HepG2 (cell line): ENCODE results near the gene ESPNL. TPM values are rescaled to one million over a fixed set of nuclear protein-coding genes. Genes with fewer than 3 reads are reported as not detected.

Source experiments
- ARID4A ChIP-seq: sonication (generic); formaldehyde crosslinking; IDR thresholded peaks from 2 replicates; pipeline ENCODE4 v1.5.0; 2020; ENCODE audit warnings: mild to moderate bottlenecking, missing genetic modification reagents, borderline replicate concordance
- CENPBD1 ChIP-seq: sonication (generic); formaldehyde crosslinking; IDR thresholded peaks from 2 replicates; pipeline ENCODE4 v1.8.0; 2022; ENCODE audit warnings: missing genetic modification reagents, low read depth, mild to moderate bottlenecking, borderline replicate concordance
- CREB3 ChIP-seq: sonication (generic); formaldehyde crosslinking; IDR thresholded peaks from 2 replicates; pipeline ENCODE4 v1.5.0; 2020; ENCODE audit warnings: missing genetic modification reagents
- DMAP1 ChIP-seq: IDR thresholded peaks from 2 replicates; pipeline ENCODE4 v1.6.1; 2016
- HINFP ChIP-seq: sonication (generic); formaldehyde crosslinking; IDR thresholded peaks from 2 replicates; pipeline ENCODE4 v1.4.0; 2020; ENCODE audit warnings: low read depth, mild to moderate bottlenecking, missing genetic modification reagents
- HNRNPUL1 ChIP-seq: fragments of 200-400 bp; formaldehyde crosslinking; IDR thresholded peaks from 2 replicates; pipeline ENCODE4 v1.6.1; 2017; ENCODE audit warnings: low read depth, mild to moderate bottlenecking, low read length, moderate library complexity
- MIER3 ChIP-seq: IDR thresholded peaks from 2 replicates; pipeline ENCODE4 v1.6.1; 2016; ENCODE audit warnings: missing compliant biosample characterization, borderline replicate concordance
- MYC ChIP-seq: sonication (generic); formaldehyde crosslinking; IDR thresholded peaks from 2 replicates; pipeline ENCODE4 v1.9.0; 2021; ENCODE audit warnings: missing genetic modification reagents, borderline replicate concordance
- NFE2L2 ChIP-seq: fragments of 150-350 bp; IDR thresholded peaks from 2 replicates; pipeline ENCODE4 v1.6.1; 2014; ENCODE audit warnings: low read length
- NR2F6 ChIP-seq, 2 experiments: IDR thresholded peaks; 2 replicates each; pipeline ENCODE4 v1.6.1; 2016; ENCODE audit warnings: antibody characterized with exemption in 1 of 2, mild to moderate bottlenecking in 1 of 2
- SETDB1 ChIP-seq: sonication (generic); formaldehyde crosslinking; IDR thresholded peaks from 2 replicates; pipeline ENCODE4 v1.5.1; 2020; ENCODE audit warnings: missing genetic modification reagents, mild to moderate bottlenecking, borderline replicate concordance
- WIZ ChIP-seq: sonication (generic); formaldehyde crosslinking; IDR thresholded peaks from 2 replicates; pipeline ENCODE4 v1.5.1; 2020; ENCODE audit warnings: mild to moderate bottlenecking, missing genetic modification reagents
- ZBTB20 ChIP-seq: sonication (generic); formaldehyde crosslinking; IDR thresholded peaks from 2 replicates; pipeline ENCODE4 v1.8.1; 2023; ENCODE audit warnings: missing genetic modification reagents, low read depth, mild to moderate bottlenecking, borderline replicate concordance
- ZC3H4 ChIP-seq: sonication (generic); formaldehyde crosslinking; IDR thresholded peaks from 2 replicates; pipeline ENCODE4 v1.4.0; 2020; ENCODE audit warnings: missing genetic modification reagents, borderline replicate concordance
- ZFP90 ChIP-seq: sonication (generic); formaldehyde crosslinking; IDR thresholded peaks from 2 replicates; pipeline ENCODE4 v1.8.0; 2022; ENCODE audit warnings: missing genetic modification reagents, mild to moderate bottlenecking, inconsistent platforms, borderline replicate concordance
- ZNF180 ChIP-seq: sonication (generic); formaldehyde crosslinking; IDR thresholded peaks from 2 replicates; pipeline ENCODE4 v1.4.0; 2020; ENCODE audit warnings: low read depth, missing genetic modification reagents, borderline replicate concordance
- ZNF33A ChIP-seq: sonication (generic); formaldehyde crosslinking; IDR thresholded peaks from 2 replicates; pipeline ENCODE4 v1.5.1; 2020; ENCODE audit warnings: missing genetic modification reagents, mild to moderate bottlenecking, moderate library complexity, borderline replicate concordance
- ZNF530 ChIP-seq: sonication (generic); formaldehyde crosslinking; IDR thresholded peaks from 2 replicates; pipeline ENCODE4 v1.5.0; 2020; ENCODE audit warnings: low read depth, mild to moderate bottlenecking, missing genetic modification reagents
- ZNF724P ChIP-seq: sonication (generic); formaldehyde crosslinking; IDR thresholded peaks from 2 replicates; pipeline ENCODE4 v1.8.0; 2022; ENCODE audit warnings: missing genetic modification reagents, borderline replicate concordance
- ZNF747 ChIP-seq: sonication (generic); formaldehyde crosslinking; IDR thresholded peaks from 2 replicates; pipeline ENCODE4 v1.8.1; 2023; ENCODE audit warnings: missing genetic modification reagents, mild to moderate bottlenecking, borderline replicate concordance
- ZNF749 ChIP-seq: sonication (generic); formaldehyde crosslinking; IDR thresholded peaks from 2 replicates; pipeline ENCODE4 v1.8.0; 2022; ENCODE audit warnings: mild to moderate bottlenecking, missing genetic modification reagents, moderate library complexity, borderline replicate concordance
- ZNF777 ChIP-seq: sonication (generic); formaldehyde crosslinking; IDR thresholded peaks from 2 replicates; pipeline ENCODE4 v1.4.0; 2020; ENCODE audit warnings: missing genetic modification reagents
- ZSCAN20 ChIP-seq: sonication (generic); formaldehyde crosslinking; IDR thresholded peaks from 2 replicates; pipeline ENCODE4 v1.4.0; 2020; ENCODE audit warnings: missing genetic modification reagents, mild to moderate bottlenecking, borderline replicate concordance
- polyA plus RNA-seq, 8 experiments: library from polyadenylated mRNA; depleted of rRNA in 3 of 8; stranded (reverse) in 7 of 8; unstranded in 1 of 8; fragments of >200 nt; fragmentation: Illumina TruSeq in 4 of 8; extraction: Trizol in 4 of 8; gene quantifications; 2 replicates each; pipeline versions ENCODE4 v1.2.1 to v1.2.3, GENCODE V29; 2011 to 2016; ENCODE audit warnings: low read depth in 4 of 8, missing spikeins in 1 of 8, mixed read lengths in 1 of 8; ENCODE audit not compliant: insufficient read depth in 1 of 8
- total RNA-seq, 5 experiments: library from RNA; depleted of rRNA; stranded (reverse); fragments of >200 nt; fragmentation: Illumina TruSeq; extraction: Trizol; gene quantifications; 2 replicates each; pipeline ENCODE4 v1.2.3, GENCODE V29; 2016; ENCODE audit warnings: low read depth in 1 of 5

Gene ESPNL
- total and polyA plus RNA-seq, 2 of the 13 experiments (the other 11 are each of a cell fraction or from before 2014, with no cell fraction given) = 0.45 to 0.80 TPM

GRCh38 chr2:238108423-238109183 lies 8.5 kb downstream of the ESPNL start (continued):
- TF ChIP-seq ZNF747 (CRISPR knock-in tag) = no peak
- peak; percentile 53; the same call in 1 of the 2 replicates for TF ChIP-seq ARID4A (CRISPR knock-in tag)
- TF ChIP-seq CENPBD1 (CRISPR knock-in tag) = no peak
- TF ChIP-seq WIZ = no peak
- no peak for TF ChIP-seq MIER3 (CRISPR knock-in tag)
- peak; percentile 57; the same call in 1 of the 2 replicates for TF ChIP-seq ZFP90
- TF ChIP-seq ZNF180 (CRISPR knock-in tag) = peak; percentile 46; the same call in 1 of the 2 replicates
- no peak for TF ChIP-seq ZSCAN20
- no peak for TF ChIP-seq ZNF749 (CRISPR knock-in tag)
- no peak for TF ChIP-seq HNRNPUL1
- 0 out of 2 replicates have a peak, but pooled peaks have one; percentile 46 for TF ChIP-seq NR2F6 (IDR thresholded peaks at IDR 0.05)
- TF ChIP-seq NR2F6 (CRISPR knock-in tag; IDR thresholded peaks at IDR 0.05) = peak; percentile 53
- no peak for TF ChIP-seq ZNF33A (CRISPR knock-in tag)
- peak; percentile 55; the same call in 1 of the 2 replicates for TF ChIP-seq MYC (CRISPR knock-in tag)
- no peak for TF ChIP-seq ZBTB20
- no peak for TF ChIP-seq DMAP1 (CRISPR knock-in tag)
- peak; percentile 77 for TF ChIP-seq ZNF777 (CRISPR knock-in tag)
- TF ChIP-seq ZNF530 (CRISPR knock-in tag) = no peak
- TF ChIP-seq ZC3H4 (CRISPR knock-in tag) = no peak
- no peak for TF ChIP-seq SETDB1 (CRISPR knock-in tag)
- TF ChIP-seq NFE2L2 = no peak
- TF ChIP-seq ZNF724P (CRISPR knock-in tag) = no peak
- TF ChIP-seq CREB3 (CRISPR knock-in tag) = 0 out of 2 replicates have a peak, but pooled peaks have one; percentile 34
- TF ChIP-seq HINFP (CRISPR knock-in tag) = no peak
